Suprapubic skin (tissue), 4 donors: Measurements from ENCODE around the gene FBXO42.

Source experiments
- CTCF ChIP-seq, 2 donors: fragments of 200-600 bp in 1 of 2; fragments of 450-650 bp in 1 of 2; sonication (generic) in 1 of 2; IDR thresholded peaks; one replicate each; pipeline ENCODE4 v1.5.1; 2016 to 2019; ENCODE audit warnings: antibody characterized with exemption in 2 of 2, mild to moderate bottlenecking in 1 of 2, moderate library complexity in 1 of 2
- EP300 ChIP-seq: sonication (generic); formaldehyde crosslinking; IDR thresholded peaks from one replicate; pipeline ENCODE4 v1.6.1; 2017; ENCODE audit warnings: antibody characterized with exemption
- POLR2A ChIP-seq, 2 donors: fragments of 450-650 bp; IDR thresholded peaks; one replicate each; pipeline ENCODE4 v1.6.1; 2017; ENCODE audit warnings: antibody characterized with exemption in 2 of 2, mild to moderate bottlenecking in 2 of 2, moderate library complexity in 2 of 2
- POLR2AphosphoS5 ChIP-seq, 3 donors: sonication (generic); formaldehyde crosslinking; IDR thresholded peaks; one replicate each; pipeline ENCODE4 v1.6.1; 2017; ENCODE audit warnings: antibody characterized with exemption in 3 of 3

- no peak for TF ChIP-seq CTCF (IDR thresholded peaks at IDR 0.05)
- no peak for TF ChIP-seq EP300
- TF ChIP-seq POLR2AphosphoS5 (IDR thresholded peaks at IDR 0.05) = no peak
- no peak for TF ChIP-seq POLR2A (IDR thresholded peaks at IDR 0.05)
Observed at GRCh38 chr1:16371725-16372124, 19.4 kb upstream of the FBXO42 start.
